ENCODE data around the gene GAB2.
"Not testable (repeated sequence)": the region's sequence is repeated elsewhere in the genome, so short reads cannot be mapped to it uniquely, and the experiment has no call there.

Gene GAB2

GRCh38 chr11:78417175-78417887 lies at the start of gene GAB2:
GAB2 (minus strand) TSS chr11:78417820; CDS start chr11:78417720, 100 bp downstream.
- peak in 8 of 56 donors; percentile 38 to 78 (median 62) for DNase-seq

- no peak for DNase-seq
Observed at GRCh38 chr11:78467370-78467769, 49.8 kb upstream of the GAB2 start.

GRCh38 chr11:78465169-78465942 lies 47.7 kb upstream of the GAB2 start:
- DNase-seq = no peak

GRCh38 chr11:78464787-78465168 lies 47.2 kb upstream of the GAB2 start:
- DNase-seq = not testable (repeated sequence)

GRCh38 chr11:78460471-78460870 lies 42.9 kb upstream of the GAB2 start:
- no peak for DNase-seq

GRCh38 chr11:78459738-78460137 lies 42.1 kb upstream of the GAB2 start:
- no peak for DNase-seq

- DNase-seq = no peak
Observed at GRCh38 chr11:78457448-78457847, 39.8 kb upstream of the GAB2 start.

- DNase-seq = no peak
Observed at GRCh38 chr11:78453140-78453935, 35.7 kb upstream of the GAB2 start.

GRCh38 chr11:78451371-78452150 lies 33.9 kb upstream of the GAB2 start:
- DNase-seq = no peak

- DNase-seq = no peak
Observed at GRCh38 chr11:78450866-78451265, 33.2 kb upstream of the GAB2 start.

- DNase-seq = no peak
Observed at GRCh38 chr11:78449866-78450265, 32.2 kb upstream of the GAB2 start.

GRCh38 chr11:78446210-78446609 lies 28.6 kb upstream of the GAB2 start:
- no peak for DNase-seq

GRCh38 chr11:78444726-78445125 lies 27.1 kb upstream of the GAB2 start:
- no peak for DNase-seq

- DNase-seq = no peak
Observed at GRCh38 chr11:78441956-78442355, 24.3 kb upstream of the GAB2 start.

GRCh38 chr11:78438298-78438975 lies 20.8 kb upstream of the GAB2 start:
- DNase-seq = no peak

GRCh38 chr11:78432956-78433355 lies 15.3 kb upstream of the GAB2 start:
- no peak for DNase-seq

- peak in 1 of 56 donors; percentile 7 for DNase-seq
Observed at GRCh38 chr11:78432058-78432515, 14.5 kb upstream of the GAB2 start.

GRCh38 chr11:78429660-78430059 lies 12.0 kb upstream of the GAB2 start:
- no peak for DNase-seq

GRCh38 chr11:78429209-78429608 lies 11.6 kb upstream of the GAB2 start:
- DNase-seq = no peak

GRCh38 chr11:78428773-78429172 lies 11.2 kb upstream of the GAB2 start:
- DNase-seq = no peak

GRCh38 chr11:78428266-78428636 lies 10.6 kb upstream of the GAB2 start:
- no peak for DNase-seq
